CD4-positive, alpha-beta T cell treated with Interleukin-21 for 1 hour (primary cell): ENCODE results near the gene PHACTR3.

ENCODE experiments used
- DNase-seq: peaks from one replicate; pipeline ENCODE4 v3.0.0-alpha.2; 2020

Gene PHACTR3

DNA sequence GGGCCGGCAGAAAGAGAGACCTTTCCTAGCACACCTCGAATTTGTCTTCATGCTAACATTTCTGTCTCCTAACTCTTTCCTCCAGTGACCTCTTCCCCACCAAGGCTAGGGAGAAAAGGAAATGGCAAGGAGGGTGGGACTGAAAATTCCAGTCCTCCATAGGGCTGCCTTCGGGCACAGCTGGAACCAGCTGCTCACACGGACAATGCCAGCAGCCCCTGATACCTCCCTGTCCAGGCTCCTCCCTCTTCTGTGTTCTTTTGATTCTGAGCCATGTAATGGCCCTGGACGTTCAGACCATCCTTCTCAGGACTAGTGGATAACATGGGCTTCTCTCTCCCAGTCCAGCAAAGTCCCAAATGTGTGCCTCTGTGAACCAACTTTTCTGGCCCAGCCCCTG lies 29.1 kb upstream of the PHACTR3 start:
- DNase-seq: no peak

DNA sequence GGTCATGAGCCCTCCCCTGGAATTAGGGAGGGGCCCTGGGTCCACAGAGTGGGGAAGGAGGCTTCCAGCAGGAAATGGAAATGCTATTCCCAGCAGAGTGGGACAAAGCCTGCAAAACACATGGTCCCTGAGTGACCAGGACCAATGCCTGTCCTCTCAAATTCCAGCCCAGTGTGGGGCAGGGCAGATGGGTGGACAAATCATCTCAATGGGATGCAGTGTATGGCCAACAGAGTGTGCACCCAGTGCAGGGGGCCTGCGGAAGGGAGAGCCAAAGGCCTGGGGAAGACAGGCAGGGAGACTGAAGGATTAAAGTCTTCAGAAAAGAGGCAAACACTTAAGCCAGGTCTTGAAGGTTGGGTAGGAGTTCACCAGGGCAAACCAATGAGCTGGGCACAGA lies 28.7 kb upstream of the PHACTR3 start:
- DNase-seq: no peak

DNA sequence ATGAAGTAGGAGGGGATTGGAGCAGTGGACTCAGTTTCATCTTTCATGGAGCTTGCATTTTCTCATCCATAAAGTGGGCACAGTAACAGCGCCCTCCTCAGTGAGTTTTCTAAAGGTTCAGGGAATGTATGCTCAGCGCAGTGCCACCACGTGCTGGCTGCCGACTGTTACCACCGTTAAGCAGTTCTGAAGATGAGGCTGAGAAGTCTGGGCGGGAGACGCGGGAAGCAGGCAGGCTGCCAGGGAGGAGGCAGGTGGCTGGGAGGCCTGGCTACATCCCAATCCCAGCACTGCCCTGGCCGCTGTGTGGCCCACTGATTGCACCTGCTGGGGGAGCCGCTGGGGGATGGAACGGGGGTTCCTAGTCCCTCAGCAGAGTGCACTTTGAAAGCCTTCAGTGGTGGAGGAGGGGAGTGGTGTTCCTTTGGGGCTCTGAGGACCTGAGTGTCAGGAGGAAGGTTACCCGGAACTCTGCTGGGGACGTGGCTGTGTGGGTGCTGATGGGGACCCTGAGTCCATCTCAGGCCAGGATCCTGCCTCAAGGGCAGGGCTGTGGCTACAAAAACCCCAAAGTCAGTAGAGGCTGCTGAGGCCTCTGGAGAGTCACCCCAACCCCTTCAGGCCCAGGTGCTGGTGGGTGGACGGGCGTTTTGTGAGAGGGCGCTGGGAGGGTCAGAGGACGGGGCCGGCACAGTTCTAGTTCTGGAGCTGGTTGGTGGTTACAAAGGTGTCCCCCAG lies 28.0 kb upstream of the PHACTR3 start:
- DNase-seq: no peak

DNA sequence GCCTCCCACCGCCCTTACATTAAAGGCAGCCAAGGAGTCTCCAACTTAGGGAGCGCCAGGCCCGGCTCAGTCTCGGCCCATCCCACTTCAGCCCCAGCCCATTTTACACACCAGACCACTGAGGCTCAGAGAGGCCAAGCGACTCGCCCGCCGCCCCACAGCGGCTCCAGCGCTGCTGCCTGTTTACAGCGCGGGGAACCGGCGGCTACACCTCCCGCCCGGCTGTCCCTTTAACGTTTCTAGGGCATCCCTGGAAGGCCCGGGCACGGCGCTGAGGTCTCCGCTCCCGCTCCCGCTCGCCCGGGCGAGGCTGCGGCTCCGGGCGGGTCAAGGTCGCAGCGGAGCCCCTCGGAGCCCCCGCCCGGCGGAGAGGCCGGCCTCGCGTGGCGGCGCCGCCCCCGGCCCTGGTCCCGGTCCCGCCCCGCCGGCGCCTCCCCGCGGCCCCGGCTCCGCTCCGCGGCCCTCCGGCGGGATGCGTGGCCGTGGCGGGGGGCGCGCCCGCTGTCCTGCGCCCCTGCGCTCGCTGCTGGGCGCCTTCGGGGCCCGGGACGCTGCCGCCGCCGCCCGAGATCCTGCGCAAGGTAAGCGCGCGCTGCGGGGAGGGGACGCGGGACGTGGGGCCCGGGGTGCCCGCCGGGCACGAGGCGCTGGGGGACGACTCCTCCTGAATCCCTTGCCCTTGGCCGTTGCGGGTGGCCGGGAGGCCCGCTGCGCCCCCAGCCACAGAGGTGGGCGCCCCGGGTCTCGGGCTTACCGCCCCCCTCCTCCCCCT lies 27.1 kb upstream of the PHACTR3 start:
- no peak for DNase-seq

DNA sequence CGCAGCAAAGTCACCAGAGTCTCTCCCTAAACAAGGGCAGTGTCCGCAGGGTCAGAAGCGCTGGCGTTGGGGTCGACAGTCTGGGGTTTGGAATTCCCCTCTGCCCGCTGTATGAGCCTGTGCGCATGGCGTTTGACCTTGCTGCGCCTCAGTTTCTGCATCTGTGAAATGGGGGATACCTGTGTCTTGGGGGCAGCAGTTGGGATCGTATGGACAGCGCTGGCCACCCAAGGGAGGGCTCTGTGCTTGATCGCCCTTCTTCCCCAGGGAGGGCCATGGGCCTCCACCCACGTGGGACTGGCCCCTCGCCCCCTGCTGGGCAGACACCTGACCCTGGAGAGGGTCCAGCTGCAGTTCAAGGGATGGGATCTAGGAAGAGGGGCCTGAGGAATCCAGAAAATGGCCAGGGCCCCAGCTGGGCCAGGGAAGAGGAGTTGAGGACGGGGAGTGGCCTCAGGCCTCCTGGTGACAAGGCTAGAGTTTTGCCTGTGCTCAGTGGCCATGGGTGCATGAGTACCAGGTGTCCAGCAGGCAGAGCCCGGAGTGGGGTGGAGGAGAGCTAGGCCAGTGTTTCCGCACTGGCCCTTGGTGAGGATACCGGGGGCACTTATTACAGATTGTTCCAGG lies 26.4 kb upstream of the PHACTR3 start:
- no peak for DNase-seq

DNA sequence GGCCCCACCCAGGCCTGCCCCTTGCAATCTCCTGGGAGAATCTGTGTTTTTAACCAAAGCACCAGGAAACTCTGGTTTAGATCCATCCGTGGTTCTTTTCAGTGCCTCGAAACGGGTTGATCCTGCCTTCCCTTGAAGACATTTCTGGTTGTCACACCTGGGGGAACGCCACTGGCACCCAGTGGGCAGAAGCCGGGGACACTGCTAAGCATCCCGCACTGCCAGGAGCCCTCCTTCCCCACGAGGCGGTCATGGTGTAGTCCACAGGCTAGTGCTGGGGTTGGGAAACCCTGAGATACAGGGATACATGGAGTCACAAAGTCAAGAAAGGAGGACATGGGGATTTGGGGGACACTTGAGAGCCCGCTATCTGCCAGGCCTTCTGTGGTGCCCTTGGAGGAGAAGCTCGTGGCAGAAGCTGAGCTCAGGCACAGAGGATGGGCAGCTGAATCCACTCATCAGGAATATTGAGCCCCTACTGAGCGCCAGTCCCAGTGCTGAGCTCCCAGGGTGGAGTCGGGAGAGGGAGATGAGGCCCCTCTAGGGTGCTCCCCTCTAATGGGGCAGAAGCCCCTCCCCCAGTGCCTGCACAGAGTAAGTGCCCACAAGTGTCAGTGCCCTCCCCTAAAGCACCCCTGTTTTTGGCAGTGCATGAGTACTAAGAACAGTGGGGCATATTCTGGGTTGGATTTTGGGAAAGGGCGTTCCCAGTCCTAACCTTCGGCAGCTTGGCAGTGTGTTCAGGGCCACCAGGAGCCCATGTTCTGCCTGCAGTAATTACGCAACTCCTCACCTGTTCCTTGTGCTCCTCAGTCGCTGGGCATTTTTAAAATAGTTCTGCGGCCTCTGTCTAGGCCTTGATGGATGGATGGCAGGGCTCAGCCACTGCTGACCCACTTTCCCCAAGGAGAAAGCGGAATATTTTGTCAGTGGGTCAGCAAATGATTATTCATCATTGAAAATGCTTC lies 25.6 kb upstream of the PHACTR3 start:
- DNase-seq: no peak

DNA sequence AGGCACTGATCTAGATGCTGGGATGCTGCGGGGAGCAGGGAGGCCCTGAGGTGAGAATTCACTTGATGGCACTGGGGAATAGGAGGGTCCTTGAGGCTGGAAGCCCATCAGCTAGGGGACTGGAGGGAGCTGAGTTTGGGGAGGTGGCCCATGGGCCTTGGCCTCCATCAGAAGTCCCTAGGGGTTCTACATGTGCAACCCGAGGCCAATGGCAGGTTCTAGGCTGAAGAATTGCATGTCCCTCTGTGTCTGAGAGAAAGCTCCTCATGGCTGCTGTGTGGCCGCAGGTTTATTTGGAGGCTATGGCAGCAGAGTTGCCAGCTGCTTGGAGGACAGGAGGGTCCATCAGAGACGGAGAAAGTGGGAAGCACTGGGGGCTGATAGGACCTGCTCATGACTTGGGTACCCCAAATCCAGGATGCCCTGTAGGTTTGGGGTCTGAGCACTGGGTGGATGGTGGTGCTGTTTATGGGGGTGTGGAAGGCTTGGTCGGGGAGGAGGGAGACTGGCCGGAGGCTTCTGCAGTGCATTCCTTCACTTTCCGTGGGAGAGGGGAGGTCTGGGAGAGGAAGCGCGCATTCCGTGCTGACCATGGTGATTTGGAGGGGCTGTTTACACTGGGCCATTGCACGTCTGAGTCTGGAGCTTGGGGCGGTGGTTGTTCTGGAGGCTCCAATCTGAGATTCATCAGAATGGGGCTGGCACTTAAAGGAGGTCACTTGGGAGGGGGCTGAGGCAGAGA lies 24.8 kb upstream of the PHACTR3 start:
- DNase-seq: no peak

DNA sequence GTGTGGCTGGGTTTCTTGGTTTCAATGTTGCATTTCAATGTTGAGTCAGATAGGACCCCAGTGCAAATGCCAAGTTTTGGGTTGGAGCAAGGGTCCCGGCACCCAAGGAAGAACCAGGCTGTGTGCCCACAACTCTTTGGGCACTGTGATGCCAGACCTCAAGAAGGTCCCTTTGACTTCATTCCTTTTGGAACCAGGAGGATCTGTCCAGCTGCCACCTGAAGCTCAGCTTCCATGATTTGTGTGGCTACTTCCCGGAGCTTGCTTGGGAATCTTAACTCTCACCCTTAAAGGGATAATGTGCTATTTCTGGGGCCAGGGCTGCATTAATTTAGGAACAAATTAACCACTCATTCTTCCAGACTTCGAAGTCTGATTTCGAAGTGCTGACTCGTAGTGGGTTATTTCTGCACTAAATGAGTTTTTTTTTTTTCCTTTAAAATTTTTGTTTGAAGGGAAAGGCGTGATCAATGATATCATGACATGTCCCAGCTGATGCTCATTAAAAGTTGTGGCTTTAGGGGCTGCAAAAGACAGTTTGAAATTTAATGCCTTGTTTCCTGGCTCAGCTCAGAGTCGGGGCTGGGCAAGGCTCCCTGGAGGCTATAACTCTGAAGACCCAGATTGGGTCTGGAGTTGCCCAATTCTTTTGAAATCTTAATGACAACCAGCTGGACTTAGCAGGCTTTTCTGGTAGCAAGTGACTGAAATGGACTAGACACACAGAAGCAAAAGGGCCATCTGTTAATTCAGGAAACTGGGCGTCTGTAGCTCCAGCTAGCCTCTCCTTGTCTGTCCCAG lies 24.0 kb upstream of the PHACTR3 start:
- no peak for DNase-seq

DNA sequence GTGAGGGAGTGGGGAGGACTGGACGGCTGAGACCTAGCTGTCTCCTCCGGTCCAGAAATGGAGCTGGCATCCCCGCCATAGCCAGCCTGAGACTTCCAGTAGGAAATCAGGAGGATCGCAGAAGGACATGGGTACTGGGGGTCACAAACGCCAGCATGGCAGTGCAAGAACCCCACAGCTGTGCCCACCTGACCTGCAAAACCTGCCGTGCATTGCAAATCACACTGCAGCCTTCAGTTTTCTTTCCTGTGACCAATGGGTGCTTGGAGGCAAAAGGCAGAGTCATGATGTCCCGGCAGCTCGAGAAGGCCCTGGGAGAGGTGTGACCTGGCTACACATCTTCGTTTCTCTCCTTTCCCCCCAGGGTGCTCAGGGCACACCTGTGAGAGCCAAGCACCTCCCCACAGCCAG lies 23.3 kb upstream of the PHACTR3 start:
- DNase-seq: no peak

DNA sequence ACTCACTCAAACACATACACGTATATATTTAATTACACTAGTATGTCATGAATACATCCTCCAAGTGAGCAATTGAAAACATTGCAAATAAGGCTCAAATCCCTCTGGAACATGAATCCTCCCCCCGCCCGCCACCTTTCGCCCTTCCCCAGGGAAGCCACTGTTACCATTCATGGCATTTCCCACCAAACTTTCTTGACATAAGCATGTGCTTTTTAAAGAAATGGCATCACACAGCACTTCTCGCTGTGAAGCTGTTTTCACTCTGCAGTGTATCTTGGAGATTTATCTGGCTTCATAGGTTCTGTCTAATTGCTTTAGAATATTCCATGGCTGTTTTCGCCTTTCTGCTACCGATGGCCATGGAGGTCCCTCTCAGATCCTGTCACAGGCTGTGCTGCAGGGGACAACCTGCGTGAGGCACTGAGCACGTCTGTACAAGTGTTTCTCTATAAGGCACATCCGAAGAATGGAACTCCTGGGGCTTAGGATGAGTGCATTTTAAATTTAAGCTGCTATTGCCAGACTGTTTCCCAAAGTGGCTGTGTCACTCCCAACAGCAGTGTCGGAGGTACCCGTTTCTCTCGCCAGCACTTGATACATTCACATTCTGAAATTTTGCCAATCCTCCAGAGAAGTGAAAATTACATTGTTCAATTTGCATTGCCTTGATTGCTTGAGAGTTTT lies 22.2 kb upstream of the PHACTR3 start:
- no peak for DNase-seq

DNA sequence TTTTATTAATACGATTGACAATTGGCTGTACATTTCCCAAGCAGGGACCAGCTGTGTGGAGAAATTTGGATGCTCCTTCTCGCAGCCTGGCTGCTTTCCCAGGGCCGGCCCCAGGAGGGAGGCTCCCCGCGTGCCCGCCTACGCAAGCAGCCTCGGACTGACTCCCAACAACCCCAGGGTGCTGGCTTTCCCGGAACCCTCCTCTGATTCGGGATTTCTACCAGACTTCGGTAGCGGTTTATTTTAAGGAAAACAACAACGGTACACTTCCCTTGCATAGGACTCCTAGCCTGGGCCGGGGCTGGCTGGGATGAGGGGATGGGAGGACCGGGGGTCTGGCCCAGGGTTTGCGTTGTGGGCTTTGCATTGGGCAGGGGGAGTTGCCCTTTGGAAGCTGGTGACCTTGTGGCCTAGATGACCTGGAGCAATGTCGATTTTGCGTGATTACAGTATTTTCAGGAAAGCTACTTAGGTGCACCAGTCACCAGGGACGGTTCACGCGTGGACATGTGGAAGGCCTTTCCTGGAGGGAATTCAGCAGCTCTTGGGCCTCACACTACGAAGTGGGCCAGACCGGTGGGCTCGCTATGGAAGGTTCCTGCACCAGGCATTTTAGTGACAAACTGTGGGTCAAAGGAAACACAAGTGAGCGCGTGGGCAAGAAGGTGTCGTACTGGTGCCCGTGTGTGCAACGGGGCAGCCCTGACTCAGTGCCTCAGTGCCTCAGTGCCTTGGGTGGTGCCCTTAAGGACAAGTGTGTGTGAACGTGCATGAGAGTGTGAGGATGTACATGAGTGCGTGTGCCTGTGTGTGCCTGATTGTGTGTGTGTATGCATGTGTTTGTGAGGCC lies 20.7 kb upstream of the PHACTR3 start:
- no peak for DNase-seq

DNA sequence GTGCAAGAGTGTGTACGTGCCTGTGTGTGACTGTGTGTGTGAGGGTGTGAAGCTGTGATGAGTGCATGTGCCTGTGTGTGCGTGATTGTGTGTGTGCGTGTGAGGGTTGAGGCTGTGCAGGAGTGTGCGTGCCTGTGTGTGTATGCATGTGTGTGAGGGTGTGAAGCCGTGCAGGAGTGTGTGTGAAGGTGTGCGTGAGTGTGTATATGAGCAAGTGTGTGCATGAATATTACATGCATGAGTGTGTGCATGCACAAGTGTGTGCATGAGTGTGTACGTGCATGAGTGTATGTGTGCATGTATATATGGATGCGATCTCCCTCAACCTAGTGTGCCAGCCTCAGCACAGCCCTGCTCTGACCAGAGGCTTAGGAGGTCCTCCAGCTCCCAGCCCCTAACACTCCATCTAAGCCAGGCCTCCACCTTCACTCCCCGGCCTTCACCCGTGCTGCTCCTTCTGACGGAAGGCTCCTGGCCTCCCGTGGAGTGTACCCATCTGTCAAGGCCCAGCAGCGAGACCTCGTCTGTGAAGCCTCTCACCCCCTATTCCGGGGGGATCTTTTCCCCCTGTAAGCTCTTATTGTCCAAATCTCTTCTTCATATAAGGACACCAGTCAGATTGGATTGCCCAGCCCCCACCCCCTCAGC lies 19.9 kb upstream of the PHACTR3 start:
- DNase-seq: no peak

DNA sequence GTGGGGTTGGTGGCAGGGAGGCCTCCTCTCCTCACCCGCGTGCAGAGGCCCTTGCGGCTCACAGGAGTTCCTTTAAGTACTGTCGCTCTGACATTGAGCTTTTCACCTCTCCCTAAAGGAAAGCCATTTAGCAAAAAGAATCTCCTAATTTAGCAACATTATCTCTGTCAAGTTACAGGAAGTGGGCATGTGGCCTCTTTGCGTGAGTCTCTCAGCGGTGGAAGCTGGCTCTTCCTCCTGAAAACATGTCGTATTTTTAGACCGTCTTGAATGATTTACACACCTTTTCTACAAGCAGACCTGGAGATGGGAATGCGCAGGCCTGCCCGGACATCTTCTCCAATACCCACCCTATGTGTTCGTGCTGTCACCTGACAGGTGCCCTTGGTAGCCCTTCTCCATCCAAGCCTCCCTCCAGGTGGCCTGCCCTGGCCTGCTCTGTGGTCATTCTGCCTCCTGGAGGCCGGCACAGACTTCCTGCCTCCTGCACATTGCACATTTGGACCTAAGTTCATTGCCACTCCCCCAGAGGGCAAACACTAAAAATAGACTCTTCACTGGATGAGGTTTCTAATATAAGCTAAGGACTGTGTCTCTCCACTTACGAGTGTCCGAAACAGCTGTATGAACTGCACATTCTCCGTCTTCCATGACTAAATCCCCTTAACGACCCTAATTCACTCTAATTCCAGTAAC lies 18.5 kb upstream of the PHACTR3 start:
- DNase-seq: no peak

DNA sequence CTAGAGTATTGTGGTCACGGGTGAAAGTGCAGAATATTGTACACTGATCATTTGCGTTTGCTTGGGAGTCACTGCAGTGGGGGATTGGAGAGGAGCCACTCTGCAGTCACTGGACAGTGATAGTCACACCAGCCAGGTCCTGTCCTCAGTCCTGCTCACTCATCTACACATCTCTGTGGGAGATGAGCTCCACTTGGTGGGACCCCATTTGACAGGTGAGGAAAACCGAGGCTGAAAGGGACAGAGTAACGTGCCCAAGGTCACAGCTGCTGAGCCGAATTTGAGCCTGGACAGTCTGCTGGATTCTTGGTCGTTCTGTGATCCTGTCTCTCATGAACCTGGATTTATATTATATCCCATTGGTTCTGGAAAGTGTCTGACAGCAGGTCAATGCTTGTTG lies 17.7 kb upstream of the PHACTR3 start:
- DNase-seq: no peak

DNA sequence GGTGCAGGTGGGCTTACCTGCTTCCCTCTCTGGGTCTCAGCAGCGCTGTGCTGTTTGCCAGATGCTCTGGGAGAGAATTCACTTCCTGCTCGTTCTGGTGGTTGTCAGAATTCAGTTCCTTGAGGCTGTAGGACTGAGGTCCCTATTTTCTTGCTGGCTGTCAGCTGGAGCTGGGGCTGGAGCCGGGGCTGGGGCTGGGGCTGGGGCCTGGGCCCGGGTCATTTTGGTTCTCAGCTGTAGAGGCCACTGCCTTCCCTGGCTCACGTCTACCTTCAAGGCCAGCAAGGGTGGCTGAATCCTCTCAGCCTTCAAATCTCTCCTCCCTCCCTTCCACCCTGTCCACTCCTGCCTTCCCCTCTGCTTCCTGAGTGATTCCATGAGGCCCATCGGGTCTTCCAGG lies 16.8 kb upstream of the PHACTR3 start:
- no peak for DNase-seq

DNA sequence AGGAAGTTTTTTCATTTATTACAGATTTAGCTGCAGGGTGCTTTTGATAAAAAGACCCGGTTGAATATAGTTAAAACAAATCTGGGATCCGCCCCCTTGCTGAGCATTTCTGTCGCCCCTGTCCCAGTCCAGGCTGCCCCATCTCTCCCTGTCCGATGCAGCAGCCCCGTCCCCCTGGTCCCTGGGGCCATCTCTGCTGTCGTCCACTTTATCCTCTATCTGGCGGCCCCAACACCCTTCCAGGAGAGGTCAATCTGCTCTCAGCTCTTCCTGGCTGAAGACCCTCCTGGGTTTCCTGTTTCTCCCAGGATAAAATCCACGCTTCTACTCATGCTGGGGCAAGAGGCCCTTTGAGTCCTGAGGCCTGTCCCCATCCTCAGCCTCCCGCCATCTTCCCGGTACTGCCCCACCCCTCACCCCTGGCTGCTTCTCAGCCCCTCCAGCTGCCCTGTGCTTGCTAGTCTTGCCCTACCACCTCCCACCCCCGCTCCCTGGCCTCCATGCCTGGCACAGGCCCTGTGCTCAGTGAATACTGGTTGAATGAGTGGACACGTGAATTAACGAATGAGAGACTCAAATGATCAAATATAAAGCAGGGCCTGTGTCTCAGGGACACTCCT lies 16.0 kb upstream of the PHACTR3 start:
- no peak for DNase-seq

DNA sequence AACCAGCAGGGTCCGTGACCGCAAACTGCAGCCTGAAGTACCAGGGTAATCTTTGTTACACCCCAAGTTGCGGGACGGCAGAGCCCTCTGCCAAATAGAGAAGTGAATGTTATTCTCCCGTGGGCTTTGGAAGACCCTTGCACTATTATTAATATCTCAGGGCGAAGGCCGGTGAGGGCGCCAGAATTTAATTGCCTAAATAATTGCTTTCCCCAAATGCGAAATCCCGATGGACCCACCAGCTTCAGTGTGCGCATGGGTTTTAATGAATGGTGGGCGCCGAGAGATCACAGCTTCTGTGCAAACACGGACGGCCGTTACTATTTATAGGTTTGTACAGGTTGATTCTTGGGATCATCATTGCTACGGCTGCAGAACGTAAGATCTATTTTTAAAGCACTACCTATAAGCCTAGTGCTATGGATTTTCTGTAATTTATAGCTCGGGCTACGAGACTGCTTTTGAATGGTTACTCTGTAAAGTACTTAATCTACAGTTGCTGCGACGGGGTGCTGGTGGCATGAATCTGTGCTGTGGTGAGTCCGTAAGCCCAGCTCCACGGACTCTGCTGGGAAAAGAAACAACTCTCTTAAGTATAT lies 15.2 kb upstream of the PHACTR3 start:
- DNase-seq: no peak

DNA sequence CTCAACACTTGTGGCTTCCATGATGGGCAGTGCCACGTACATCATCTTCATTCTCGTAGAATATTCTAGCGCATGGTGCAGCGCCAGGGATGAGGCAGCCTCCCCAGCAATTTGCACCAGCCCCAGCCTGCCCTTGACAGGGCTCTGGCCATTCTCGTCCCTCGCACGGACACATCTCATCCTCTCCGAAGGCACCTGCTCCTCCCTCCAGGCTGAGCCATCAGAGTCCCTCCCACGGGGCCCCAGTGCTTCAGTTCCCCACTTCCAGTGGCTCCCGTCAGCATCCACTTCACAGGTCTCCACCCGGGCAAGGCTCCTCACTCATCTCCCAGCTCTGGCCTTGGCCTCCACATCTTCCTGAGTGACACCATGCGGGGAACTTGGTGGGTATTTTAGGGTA lies 13.3 kb upstream of the PHACTR3 start:
- no peak for DNase-seq
